PC-9 (cell line): ENCODE measurements around the gene COL23A1. TPM values are rescaled to one million over a fixed set of nuclear protein-coding genes. Genes with fewer than 3 reads are reported as not detected.

Experiments
- BruUV-seq: library from RNA; stranded (reverse); fragments of 400-500 nt; replicated peaks from 2 replicates; lab custom pipeline; 2021; lab: Mats Ljungman, UMichigan
- CTCF ChIA-PET: fragments of 300-600 bp; sonication (Branson Sonifier 250); formaldehyde crosslinking; loops from one replicate; lab custom pipeline; 2022; ENCODE audit warnings: antibody characterized with exemption; lab: Charles Lee
- POLR2A ChIA-PET: fragments of 300-600 bp; sonication (Branson Sonifier 250); formaldehyde crosslinking; loops from one replicate; lab custom pipeline; 2022; ENCODE audit warnings: antibody characterized with exemption; ENCODE audit not compliant: unreplicated experiment; lab: Charles Lee
- DNase-seq, 2 experiments: peaks; one replicate each; pipeline versions ENCODE4 v3.0.0 to v3.0.0-alpha.2; 2015 to 2022; ENCODE audit warnings: mixed read lengths in 1 of 2
- H2AFZ ChIP-seq: fragments of 200-600 bp; sonication (generic); 2 replicates; pipeline ENCODE4 v1.8.1; 2017; ENCODE audit warnings: antibody characterized with exemption
- H3F3A ChIP-seq: fragments of 200-600 bp; sonication (generic); 2 replicates; pipeline ENCODE4 v1.8.1; 2017; ENCODE audit warnings: antibody characterized with exemption, mild to moderate bottlenecking, low read depth; ENCODE audit not compliant: insufficient read depth
- H3K27ac ChIP-seq: fragments of 200-600 bp; sonication (generic); 2 replicates; pipeline ENCODE4 v1.6.1; 2016; ENCODE audit warnings: mixed run types
- H3K27me3 ChIP-seq: fragments of 200-600 bp; sonication (generic); 2 replicates; pipeline ENCODE4 v1.6.1; 2016; ENCODE audit warnings: low read depth, mixed run types; ENCODE audit not compliant: insufficient read depth
- H3K36me3 ChIP-seq: fragments of 200-600 bp; sonication (generic); 2 replicates; pipeline ENCODE4 v1.6.1; 2016; ENCODE audit warnings: low read depth, mixed run types
- H3K4me1 ChIP-seq: fragments of 200-600 bp; sonication (generic); replicated peaks from 2 replicates; pipeline ENCODE4 v1.6.1; 2016; ENCODE audit warnings: mixed run types; ENCODE audit not compliant: insufficient read depth
- H3K4me2 ChIP-seq: fragments of 200-600 bp; sonication (generic); 2 replicates; pipeline ENCODE4 v1.6.1; 2017; ENCODE audit warnings: mixed run types
- H3K4me3 ChIP-seq: fragments of 200-600 bp; sonication (generic); 2 replicates; pipeline ENCODE4 v1.6.1; 2016; ENCODE audit warnings: mixed run types
- H3K79me2 ChIP-seq: fragments of 200-600 bp; sonication (generic); 2 replicates; pipeline ENCODE4 v1.6.1; 2017; ENCODE audit warnings: low read depth, mixed run types
- H3K9me2 ChIP-seq: fragments of 200-600 bp; sonication (generic); 2 replicates; pipeline ENCODE4 v1.8.1; 2017; ENCODE audit warnings: mild to moderate bottlenecking; ENCODE audit not compliant: insufficient read depth
- H3K9me3 ChIP-seq: fragments of 200-600 bp; sonication (generic); 2 replicates; pipeline ENCODE4 v1.8.1; 2016; ENCODE audit warnings: low read depth; ENCODE audit not compliant: insufficient read depth
- H4K20me1 ChIP-seq: fragments of 200-600 bp; sonication (generic); 2 replicates; pipeline ENCODE4 v1.8.1; 2017; ENCODE audit not compliant: insufficient read depth
- EZH2 ChIP-seq: fragments of 200-600 bp; sonication (generic); IDR thresholded peaks from 2 replicates; pipeline ENCODE4 v1.8.0; 2017; ENCODE audit warnings: antibody characterized with exemption, low read depth
- intact Hi-C: fragments of 100-400 bp; cut with micrococcal nuclease; formaldehyde crosslinking; loops from one replicate; pipeline ENCODE4 v1.10.0; 2022; ENCODE audit not compliant: unreplicated experiment
- total RNA-seq: library from RNA; stranded (reverse); gene quantifications from 2 replicates; pipeline ENCODE4 v1.2.3, GENCODE V29; 2021
- TF ChIP-seq, protein P1 (sequence below): fragments of 200-600 bp; sonication (generic); conservative IDR thresholded peaks from 2 replicates; pipeline ENCODE4 v1.6.1; 2017; ENCODE audit warnings: mixed run types, antibody characterized with exemption, mild to moderate bottlenecking, moderate library complexity

Gene COL23A1
- total RNA-seq, 1 experiment from 2014 or later: not detected

DNA sequence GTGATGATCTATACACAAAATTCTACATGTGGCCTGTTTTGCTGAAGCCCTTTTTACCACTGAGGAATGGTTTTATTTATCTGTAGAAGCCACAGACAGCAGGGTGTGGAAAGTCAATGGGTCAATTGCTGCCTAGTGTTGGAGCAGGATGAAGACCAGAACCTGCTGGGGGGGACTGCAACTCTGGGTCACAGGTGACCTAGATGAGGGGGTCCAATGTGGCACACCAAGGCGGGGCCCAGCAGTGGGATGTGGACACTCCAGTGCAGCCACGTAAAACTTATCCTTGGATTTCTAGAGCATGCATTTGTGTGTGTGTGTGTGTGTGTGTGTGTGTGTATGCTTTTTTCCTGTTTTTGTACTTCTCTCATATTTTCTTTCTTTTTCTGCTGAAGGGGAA, 210.1 kb downstream of the COL23A1 start:
- H3K4me3 ChIP-seq: no peak overlapping the region
- no peaks in the 10 kb centered on the region for H3K9me3 ChIP-seq
- no peaks in the 10 kb centered on the region for H3K9me2 ChIP-seq
- H3F3A ChIP-seq: no peaks in the 10 kb centered on the region
- DNase-seq: no peak
- CTCF ChIA-PET: no interaction called here
- no peaks in the 10 kb centered on the region for H3K4me1 ChIP-seq
- no peaks in the 10 kb centered on the region for H3K36me3 ChIP-seq
- BruUV-seq: no TSS peak
- POLR2A ChIA-PET: no interaction called here
- H2AFZ ChIP-seq: no peak overlapping the region
- no peak overlapping the region for H3K27ac ChIP-seq
- H3K79me2 ChIP-seq: no peaks in the 10 kb centered on the region
- no peaks in the 10 kb centered on the region for H4K20me1 ChIP-seq
- TF ChIP-seq, protein P1, sequence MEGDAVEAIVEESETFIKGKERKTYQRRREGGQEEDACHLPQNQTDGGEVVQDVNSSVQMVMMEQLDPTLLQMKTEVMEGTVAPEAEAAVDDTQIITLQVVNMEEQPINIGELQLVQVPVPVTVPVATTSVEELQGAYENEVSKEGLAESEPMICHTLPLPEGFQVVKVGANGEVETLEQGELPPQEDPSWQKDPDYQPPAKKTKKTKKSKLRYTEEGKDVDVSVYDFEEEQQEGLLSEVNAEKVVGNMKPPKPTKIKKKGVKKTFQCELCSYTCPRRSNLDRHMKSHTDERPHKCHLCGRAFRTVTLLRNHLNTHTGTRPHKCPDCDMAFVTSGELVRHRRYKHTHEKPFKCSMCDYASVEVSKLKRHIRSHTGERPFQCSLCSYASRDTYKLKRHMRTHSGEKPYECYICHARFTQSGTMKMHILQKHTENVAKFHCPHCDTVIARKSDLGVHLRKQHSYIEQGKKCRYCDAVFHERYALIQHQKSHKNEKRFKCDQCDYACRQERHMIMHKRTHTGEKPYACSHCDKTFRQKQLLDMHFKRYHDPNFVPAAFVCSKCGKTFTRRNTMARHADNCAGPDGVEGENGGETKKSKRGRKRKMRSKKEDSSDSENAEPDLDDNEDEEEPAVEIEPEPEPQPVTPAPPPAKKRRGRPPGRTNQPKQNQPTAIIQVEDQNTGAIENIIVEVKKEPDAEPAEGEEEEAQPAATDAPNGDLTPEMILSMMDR: no peak
- no peak for TF ChIP-seq EZH2
- peaks cover 100% of the 10 kb centered on the region for H3K27me3 ChIP-seq
- intact Hi-C loops: no loop called here
- no peak overlapping the region for H3K4me2 ChIP-seq

DNA sequence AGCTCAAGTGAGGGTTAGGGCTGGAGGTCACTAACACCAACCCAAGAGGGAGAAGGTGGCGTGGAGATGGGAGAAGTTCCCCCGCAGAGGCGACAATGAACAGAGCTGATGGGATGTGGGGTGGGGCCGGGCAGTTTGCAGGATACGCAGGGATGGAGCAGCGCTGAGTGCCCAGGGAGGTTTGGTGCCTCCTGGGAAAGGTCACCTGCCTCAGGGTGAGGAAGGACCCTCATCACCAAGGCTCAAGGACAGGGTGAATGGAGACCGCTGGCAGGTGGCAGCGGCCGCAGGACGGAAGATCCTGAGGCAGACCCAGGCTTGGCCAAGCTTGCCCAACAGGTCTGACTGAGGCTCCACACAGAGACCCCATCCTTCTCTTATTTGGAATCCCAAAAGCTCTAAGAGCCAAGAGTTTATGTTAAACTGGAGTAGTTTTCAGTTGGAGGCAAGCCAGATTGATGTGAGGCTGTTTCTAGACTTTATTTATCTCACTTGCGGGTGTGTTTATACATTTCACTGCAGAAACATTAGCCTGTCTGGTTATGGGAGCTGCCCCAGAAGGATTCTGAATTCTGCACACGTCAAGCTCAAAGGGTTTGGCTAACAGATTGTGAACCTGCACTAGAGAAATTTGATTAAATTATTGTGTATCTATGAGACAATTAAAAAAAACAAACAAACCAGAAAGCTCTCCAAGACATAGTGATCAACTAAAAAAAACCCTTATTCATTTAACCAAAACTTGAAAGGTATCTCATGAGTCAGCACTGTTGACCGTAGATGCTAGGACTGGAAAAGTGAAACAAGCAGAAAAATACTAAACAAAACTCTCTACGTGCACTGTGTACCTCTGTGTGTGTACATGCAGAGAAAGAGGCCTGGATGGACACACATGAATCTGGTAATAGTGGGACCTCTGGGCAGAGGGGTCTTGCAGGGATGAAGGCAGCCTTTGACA, 211.4 kb downstream of the COL23A1 start:
- Histone ChIP-seq H4K20me1 (no peaks in the 10 kb centered on the region), H2AFZ (no peak overlapping the region), H3K9me2 (no peaks in the 10 kb centered on the region), H3K4me3 (no peak overlapping the region), H3K36me3 (no peaks in the 10 kb centered on the region), H3K4me1 (no peaks in the 10 kb centered on the region), H3K4me2 (no peak overlapping the region), H3K27ac (no peak overlapping the region), H3K79me2 (no peaks in the 10 kb centered on the region), H3K9me3 (no peaks in the 10 kb centered on the region), H3K27me3 (peaks cover 100% of the 10 kb centered on the region), H3F3A (no peaks in the 10 kb centered on the region)
- ChIA-PET CTCF (no interaction called here), POLR2A (interaction anchor here (0.5 kb wide), 1 partner anchor 233 kb away, joined by 5 read pairs; no protein-coding TSS in a partner anchor)
- BruUV-seq: no TSS peak
- DNase-seq: no peak
- intact Hi-C loops: no loop called here
- TF ChIP-seq, protein P1: no peak
- TF ChIP-seq EZH2: no peak

DNA sequence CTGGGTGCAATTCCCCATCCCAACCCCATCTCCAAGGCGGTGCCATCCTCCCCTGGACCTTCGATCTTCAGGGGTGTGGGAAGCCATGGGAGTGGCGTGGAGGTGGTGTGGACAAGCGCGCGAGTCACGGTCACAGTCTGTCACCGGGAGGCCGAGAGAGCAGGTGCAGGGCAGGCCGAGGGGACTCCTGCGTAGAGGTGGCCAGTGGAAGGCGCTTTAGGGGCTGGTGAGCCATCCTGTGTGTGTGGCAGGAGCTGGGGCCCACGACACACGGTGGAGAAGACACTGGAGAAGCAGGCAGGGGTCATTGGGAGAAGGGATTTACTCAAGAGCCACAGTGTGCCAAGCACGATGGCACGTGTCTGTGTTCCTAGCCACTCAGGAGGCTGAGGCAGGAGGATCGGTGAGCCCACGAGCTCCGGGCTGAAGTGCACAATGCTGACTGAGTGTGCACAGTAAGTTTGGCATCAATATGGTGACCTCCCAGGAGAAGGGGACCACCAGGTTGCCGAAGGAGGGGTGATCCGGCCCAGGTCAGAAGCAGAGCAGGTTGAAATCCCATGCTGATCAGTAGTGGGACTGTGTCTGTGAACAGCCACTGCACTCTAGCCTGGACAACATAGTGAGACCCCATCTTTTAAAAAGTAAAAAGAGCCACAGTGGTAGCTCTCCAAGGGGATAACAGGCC, 212.5 kb downstream of the COL23A1 start:
- Histone ChIP-seq H3K4me1 (no peaks in the 10 kb centered on the region), H3F3A (no peaks in the 10 kb centered on the region), H3K4me2 (no peak overlapping the region), H3K27me3 (peaks cover 100% of the 10 kb centered on the region), H3K4me3 (no peak overlapping the region), H3K27ac (no peak overlapping the region), H3K9me2 (no peaks in the 10 kb centered on the region), H4K20me1 (no peaks in the 10 kb centered on the region), H3K36me3 (no peaks in the 10 kb centered on the region), H3K79me2 (no peaks in the 10 kb centered on the region), H3K9me3 (no peaks in the 10 kb centered on the region), H2AFZ (no peak overlapping the region)
- no peak for DNase-seq
- TF ChIP-seq EZH2: no peak
- TF ChIP-seq, protein P1: no peak
- ChIA-PET POLR2A (interaction anchor here (0.5 kb wide), 1 partner anchor 232 kb away, joined by 5 read pairs; no protein-coding TSS in a partner anchor), CTCF (no interaction called here)
- intact Hi-C loops: no loop called here
- BruUV-seq: no TSS peak
